ENCODE results near the gene ADIPOR2.
A peak's percentile ranks its signal among the peaks of the same experiment; 100 is the strongest.
"Not testable (repeated sequence)": the region's sequence is repeated elsewhere in the genome, so short reads cannot be mapped to it uniquely, and the experiment has no call there.

The ADIPOR2 gene

DNA sequence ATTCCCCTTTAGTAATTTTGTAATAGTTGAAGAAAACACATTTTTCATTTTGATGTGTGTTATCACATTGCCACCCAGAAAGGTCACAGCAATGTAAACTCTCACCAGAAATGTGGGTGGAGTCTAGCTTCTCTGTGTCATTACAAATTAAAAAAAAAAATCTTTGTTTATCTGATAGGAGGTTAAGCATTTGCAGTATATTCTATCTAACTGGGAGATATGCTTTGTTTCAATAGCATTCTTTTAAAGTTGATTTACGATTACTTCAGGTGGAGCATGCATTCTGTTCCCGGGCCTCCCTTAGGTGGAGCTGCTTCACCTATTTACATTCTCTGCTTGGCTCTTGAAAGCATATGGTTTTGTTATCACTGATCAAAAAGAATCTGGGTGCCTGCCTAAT lies 7.8 kb downstream of the ADIPOR2 start:
- FAIRE-seq (no peak), DNase-seq (ENCODE audit: extremely low spot score, insufficient read length, low read depth) (no peak)

DNA sequence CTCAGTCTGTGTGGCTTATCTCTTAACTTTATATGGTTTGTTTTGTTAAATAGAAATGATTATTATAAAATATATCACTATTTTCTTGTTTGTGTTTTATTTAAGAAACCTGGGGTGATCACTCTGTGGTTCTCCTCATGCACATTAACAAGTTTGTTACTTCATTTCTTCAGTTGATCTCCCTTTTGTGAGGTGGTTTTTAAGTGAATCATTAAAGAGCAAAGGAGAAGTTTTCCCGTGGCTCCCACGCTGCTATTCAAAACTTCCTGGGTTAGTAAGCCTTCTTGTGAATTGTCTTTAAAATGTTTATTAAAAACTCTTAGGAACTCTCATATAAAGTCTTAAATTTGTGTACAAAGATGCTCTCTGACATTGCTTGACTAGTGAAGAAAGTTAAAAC lies 11.8 kb downstream of the ADIPOR2 start:
- DNase-seq (ENCODE audit: extremely low spot score, insufficient read length, low read depth): no peak
- no peak for FAIRE-seq

DNA sequence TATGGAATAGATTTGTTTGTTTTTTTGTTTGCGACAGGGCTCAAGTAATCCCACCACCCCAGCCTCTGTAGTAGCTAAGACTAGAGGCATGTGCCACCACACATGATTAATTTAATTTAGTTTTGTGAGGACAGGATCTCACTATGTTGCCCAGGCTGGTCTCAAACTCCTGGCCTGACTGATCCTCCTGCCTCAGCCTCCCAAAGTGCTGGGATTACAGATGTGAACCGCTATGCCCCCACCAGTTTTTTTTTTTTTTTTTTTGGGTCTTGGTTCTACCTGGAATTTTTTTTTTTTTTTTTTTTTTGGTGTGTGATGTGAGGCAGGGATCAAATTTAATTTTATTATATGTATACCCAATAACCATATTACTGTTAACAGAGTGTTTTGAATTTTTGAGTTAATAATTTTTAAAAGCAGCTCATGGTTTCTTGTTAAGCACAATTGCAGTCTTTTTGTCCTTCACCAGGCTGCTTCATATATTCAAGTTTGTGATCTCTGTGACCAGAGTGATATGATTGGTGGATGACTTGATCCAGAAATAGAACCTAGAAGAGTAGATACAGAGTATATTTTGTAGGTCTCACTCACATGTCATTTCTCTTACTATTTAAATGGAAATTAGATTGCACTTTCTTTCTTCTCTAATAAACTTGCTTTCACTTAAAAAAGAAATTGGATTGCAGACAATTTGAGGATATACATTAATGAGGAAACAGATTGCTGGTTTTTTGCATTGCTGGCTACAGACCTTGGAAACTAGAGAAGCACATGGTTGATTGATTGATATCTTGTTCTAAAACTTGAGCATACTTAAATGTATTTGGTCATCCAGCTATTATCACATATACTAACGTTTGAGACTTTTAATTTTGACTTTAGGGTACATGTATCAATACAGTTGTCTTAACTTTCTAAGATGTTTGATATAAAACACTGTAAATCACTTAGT lies 13.2 kb downstream of the ADIPOR2 start:
- DNase-seq (ENCODE audit: extremely low spot score, insufficient read length, low read depth) (no peak), FAIRE-seq (peak; percentile 18)

DNA sequence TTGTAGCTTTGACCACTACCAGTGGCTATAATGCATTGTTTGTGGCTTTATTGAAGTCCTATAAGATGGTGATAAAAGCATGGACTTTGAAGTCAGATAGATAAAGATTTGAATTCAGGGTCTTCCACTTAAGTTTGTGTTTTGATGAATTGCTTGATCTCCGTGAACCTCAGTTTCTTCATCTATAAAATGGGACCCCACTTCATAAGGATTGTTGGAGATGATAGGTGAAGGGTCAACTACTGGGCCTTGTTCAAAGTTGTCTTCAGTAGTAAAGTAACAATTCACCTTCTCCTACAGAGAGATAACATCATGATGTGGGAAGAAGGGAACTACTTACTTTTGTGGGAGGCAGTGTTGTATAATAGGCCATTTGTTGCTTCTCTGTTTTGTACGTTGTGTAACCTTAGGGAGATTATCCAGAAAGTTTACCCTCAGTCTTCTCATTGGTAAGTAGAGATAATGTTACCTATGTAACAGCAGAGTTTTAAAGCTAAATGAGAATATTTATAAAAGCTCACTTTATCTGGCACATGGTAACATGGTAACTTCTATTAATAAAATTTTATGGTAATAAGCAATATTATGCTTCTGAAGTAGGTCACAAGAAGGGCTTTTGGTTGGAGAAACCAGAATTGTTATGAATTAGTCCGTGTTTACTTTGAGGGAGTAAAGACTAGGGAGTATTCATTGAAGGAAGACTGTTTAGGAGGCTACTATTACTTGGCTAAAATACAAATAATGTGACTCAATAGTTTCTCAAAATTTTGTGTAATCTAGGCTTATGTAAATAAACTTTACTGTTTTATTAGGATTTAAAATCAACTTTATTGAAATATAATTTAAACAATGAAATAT lies 15.1 kb downstream of the ADIPOR2 start:
- FAIRE-seq (peak; percentile 52), DNase-seq (ENCODE audit: extremely low spot score, insufficient read length, low read depth) (no peak)

DNA sequence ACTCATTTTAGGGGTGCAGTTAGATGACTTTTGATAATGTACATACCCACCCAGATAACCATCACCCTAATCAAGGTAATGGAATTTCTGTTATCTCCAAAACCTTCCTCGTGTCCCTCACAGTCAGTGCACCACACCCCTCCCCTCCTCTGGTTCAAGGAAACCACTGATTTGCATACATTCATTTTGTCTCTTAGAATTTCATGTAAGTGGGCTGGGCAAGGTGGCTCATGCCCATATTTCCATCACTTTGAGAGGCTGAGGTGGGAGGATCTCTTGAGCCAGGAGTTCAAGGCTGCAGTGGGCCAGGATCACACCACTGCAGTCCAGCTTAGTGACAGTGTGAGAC lies 15.7 kb downstream of the ADIPOR2 start:
- no peak for DNase-seq (ENCODE audit: extremely low spot score, insufficient read length, low read depth)
- peak; percentile 78 for FAIRE-seq

DNA sequence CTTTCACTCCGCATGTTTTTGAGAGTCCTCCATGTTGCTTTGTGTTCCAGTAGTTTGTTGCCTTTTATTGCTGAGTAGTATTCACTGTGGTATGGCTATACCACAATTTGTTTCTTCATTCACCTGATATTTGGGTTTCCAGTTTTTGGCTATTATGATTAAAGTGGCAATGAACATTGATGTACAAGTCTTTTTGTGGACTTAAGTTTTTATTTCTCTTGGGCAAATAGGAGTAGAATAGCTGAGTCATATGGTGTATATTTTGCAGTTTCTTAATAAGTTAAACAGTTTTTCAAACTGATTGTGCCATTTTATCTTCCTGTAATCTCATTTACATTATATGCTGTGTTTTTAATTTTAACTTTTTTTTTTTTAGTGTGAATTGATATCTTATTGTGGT lies 16.2 kb downstream of the ADIPOR2 start:
- no peak for FAIRE-seq
- DNase-seq (ENCODE audit: extremely low spot score, insufficient read length, low read depth): no peak

DNA sequence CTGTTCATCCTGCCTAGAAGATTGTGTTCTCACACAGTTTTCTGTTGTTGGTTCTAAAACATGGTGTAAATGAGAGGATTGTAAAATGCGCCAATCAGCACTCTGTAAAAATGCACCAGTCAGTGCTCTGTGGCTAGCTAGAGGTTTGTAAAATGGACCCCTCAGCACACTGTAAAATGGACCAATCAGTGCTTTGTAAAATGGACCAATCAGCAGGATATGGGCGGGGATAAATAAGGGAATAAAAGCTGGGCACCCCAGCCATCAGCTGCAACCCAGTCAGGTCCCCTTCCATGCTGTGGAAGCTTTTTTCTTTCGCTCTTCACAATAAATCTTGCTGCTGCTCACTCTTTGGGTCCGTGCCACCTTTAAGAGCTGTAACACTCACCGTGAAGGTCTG lies 19.1 kb downstream of the ADIPOR2 start:
- FAIRE-seq; DNase-seq (ENCODE audit: extremely low spot score, insufficient read length, low read depth): not testable (repeated sequence)

DNA sequence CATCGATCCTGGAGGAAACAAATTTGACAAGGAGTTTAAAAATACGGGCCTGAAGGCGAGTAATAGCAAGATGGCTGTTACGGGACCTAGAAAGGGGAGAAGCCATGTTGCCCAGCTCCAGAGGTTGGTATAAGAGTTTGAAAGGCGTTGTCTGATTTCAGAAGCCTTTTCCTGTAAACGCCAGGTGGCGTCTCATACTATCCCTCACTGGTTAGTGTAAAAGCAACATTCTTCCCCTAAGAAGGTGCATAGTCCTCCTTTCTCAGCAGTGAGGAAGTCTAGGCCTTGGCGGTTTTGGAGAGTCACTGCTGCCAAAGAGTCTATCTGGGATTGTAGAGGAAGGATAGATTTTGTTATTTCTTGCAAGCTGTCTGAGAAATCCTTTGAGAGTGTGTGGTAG lies 20.0 kb downstream of the ADIPOR2 start:
- not testable (repeated sequence) for DNase-seq (ENCODE audit: extremely low spot score, insufficient read length, low read depth); FAIRE-seq

DNA sequence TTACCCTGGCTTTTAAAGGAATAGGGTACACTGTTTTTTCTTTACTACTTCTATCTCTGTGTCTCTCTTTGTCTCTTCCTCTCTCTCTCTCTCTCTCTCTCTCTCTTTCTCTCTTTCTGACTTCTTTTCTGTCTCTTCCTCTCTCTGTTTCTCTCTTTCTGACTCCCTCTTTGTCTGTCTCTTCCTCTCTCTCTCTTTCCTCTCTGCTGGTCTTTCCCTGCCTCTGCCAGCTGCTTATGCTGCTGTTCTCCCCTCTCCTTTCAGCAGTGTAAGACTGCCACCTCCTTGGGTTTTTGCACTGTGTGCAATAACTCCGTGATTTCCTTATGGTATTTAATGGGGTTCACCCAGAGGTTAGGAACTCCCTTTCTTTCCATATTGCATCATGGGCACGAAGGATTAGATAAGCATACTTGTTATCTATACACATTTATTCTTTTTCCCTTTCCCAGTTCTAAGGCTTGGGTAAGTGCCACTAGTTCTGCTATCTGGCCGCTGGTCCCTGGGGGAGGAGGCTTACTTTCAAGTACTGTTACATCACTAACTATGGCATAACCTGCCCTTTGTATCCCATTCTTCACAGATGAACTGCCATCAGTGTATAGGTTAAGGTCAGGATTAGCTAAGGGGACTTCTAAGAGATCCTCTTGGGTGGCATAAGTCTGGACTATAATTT lies 20.8 kb downstream of the ADIPOR2 start:
- FAIRE-seq; DNase-seq (ENCODE audit: extremely low spot score, insufficient read length, low read depth): not testable (repeated sequence)

DNA sequence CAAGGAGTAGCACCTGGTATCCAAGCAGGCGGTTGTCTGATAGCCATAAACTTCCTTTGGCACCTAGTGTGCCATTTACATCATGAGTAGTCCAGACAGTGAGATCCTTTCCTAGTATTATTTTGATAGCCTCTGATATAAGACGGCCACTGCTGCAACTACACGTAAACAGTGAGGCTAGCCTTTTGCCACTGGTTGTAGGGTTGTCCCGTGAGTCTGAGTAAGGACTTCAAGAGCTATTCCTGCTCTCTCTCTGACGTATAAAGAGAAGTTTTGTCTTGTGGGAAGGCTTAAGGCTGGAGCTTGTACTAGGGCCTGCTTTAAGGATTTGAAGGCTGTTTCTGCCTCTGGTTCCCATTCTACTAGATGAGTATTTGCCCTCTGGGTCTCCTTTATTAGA lies 21.4 kb downstream of the ADIPOR2 start:
- DNase-seq (ENCODE audit: extremely low spot score, insufficient read length, low read depth); FAIRE-seq: not testable (repeated sequence)

DNA sequence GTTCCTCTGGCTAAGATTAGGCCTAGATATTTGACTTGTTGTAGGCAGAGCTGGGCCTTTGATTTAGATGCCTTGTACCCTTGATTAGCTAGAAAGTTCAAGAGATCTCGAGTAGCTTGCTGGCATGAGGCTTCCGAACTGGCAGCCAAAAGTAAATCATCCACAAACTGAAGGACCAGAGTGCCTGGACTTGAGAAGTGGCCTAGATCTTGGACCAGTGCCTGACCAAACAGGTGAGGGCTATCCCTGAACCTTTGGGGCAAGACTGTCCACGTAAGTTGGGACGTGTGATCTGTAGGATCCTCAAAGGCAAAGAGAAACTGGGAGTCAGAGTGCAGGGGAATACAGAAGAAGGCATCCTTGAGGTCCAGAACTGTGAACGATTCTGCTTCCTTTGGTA lies 22.0 kb downstream of the ADIPOR2 start:
- FAIRE-seq: not testable (repeated sequence)

DNA sequence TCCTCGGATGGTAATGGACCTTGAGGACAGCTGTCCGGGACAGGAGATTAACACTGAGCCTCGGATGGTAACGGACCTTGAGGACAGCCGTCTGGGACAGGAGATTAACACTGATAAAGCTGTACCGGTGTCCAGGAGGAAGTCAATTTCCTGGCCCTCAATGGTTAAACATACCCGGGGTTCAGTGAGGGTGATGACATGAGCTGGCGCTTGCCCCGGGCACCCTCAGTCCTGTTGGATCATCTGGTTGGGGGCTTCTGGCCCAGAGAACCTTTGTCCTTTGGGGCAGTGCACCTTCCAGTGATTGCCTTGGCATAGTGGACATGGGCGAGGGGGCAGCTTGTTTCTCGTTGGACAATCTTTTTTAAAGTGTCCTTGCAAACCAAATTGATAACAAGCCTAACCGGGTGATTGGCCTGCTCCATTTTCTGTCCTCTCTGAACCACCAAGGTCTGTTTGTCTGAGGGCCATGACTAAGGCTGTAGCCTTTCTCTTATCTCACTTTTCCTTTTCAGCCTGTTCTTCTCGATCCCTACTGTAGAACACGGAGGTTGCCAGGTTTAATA lies 23.0 kb downstream of the ADIPOR2 start:
- not testable (repeated sequence) for DNase-seq (ENCODE audit: extremely low spot score, insufficient read length, low read depth); FAIRE-seq

More for the DNA sequence above, 22.0 kb downstream of the ADIPOR2 start:
- not testable (repeated sequence) for DNase-seq (ENCODE audit: extremely low spot score, insufficient read length, low read depth)

DNA sequence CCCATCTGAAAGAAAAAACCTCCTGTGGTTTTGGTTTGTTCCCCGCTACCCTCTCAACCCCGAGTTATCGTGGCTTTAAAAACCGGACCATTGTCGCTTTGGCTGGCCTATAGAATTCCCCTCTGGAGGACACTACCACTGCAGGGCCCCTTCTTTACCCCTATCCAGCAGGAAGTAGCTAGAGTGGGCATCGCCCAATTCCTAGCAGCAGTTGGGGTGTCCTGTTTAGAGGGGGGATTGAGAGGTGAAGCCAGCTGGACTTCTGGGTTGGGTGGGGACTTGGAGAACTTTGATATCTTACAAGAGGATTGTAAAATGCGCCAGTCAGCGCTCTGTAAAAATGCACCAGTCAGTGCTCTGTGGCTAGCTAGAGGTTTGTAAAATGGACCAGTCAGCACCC lies 24.6 kb downstream of the ADIPOR2 start:
- FAIRE-seq; DNase-seq (ENCODE audit: extremely low spot score, insufficient read length, low read depth): not testable (repeated sequence)

DNA sequence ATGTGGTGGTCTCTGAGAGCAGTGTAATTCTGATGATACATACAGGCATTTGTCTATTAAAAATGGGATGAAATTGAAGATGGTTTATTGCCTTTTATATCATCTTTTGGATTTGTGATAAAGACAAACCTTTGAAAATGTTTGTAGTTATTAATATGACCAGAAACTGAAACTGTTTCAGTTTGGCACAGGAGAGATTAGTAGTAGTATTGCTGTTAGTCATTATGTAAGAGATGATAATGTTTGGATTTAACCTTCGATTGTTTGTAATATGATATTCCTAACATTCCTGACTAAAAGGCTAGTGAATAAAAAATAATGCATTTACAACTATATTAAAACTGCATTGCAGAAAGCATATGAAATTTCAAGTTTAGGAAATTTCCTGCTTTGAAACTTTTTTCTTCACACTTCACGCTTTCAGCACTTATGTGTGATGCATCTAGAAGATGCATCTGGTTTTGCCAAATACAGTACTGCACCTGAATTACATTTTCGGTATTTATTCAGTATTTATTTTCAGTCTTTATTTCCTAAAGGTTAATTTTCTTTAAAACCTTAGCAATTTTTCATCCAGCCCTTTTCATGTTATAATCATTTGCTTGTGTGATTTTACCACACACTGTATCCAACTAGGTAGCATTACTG lies 25.5 kb downstream of the ADIPOR2 start:
- peak; percentile 56 for FAIRE-seq
- peak; percentile 11 for DNase-seq (ENCODE audit: extremely low spot score, insufficient read length, low read depth)

DNA sequence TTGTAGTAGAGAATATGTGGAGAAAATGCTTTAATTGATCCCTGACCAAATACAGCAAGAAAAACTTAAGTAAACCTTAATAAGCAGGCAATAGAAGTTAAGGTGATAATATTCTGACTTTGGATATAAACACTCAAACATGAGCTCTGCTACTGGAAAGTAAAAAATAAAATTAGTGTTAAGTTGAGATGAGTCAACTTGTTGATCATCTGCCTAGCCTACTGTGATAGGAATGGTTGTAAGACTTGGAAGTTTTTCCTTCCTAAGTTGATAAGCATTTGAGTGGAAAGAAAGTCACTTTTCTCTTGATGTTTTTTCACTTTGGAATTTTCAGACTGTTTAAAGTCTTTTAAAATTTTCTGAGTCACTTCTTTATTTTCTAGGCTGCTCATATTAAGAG lies 26.0 kb downstream of the ADIPOR2 start:
- FAIRE-seq (no peak), DNase-seq (ENCODE audit: extremely low spot score, insufficient read length, low read depth) (no peak)

DNA sequence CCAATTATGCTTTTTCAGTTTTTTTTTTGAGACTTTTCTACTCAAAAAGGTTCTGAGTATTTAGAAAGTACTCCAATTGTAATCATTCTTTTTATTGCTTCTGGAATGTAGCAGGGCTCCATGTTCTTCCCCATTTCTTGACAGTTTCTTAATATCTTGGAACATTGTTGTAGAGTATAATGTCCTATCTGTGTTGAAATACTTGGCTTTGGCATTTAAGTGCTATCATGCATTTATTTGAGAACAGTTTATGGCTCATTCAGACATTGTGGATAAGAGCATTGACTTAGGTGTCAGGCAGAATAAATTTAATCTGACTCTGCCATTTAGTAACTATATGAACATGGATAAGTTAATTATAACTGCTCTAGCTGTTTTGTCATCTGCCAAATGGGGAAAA lies 28.3 kb downstream of the ADIPOR2 start:
- no peak for FAIRE-seq

DNA sequence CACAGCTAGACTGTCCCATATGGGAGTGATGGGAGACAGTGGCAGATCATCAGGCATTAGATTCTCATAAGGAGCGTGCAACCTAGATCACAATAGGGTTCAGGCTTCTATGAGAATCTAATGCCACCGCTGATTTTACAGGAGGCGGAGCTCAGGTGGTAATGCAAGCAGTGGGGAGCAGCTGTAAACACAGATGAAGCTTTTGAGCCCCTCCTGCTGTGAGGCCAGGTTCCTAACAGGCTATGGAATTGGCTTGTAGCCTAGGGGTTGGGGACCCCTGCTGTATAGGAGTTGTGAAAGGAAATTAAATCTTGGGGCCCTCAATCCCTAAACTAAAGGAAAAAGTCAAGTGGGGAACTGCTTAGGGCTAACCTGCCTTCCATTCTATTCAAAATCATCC lies 29.6 kb downstream of the ADIPOR2 start:
- no peak for DNase-seq (ENCODE audit: extremely low spot score, insufficient read length, low read depth)
- FAIRE-seq: no peak

More for the DNA sequence above, 28.3 kb downstream of the ADIPOR2 start:
- DNase-seq (ENCODE audit: extremely low spot score, insufficient read length, low read depth): no peak

DNA sequence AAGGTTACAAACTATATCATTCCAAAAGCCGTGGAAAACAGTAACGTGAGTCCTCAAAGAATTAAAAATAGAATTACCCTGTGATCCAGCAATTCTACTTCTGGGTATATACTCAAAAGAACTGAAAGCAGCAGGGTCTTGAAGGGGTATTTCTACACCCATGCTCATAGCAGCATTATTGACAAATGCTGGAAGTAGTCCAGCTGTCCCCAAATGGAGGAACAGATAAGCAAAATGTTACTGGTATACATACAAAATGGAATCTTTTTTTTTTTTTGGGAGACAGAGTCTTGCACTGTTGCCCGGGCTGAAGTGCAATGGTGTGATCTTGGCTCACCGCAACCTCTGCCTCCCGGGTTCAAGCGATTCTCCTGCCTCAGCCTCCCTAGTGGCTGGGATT lies 32.9 kb downstream of the ADIPOR2 start:
- no peak for FAIRE-seq
- no peak for DNase-seq (ENCODE audit: extremely low spot score, insufficient read length, low read depth)

DNA sequence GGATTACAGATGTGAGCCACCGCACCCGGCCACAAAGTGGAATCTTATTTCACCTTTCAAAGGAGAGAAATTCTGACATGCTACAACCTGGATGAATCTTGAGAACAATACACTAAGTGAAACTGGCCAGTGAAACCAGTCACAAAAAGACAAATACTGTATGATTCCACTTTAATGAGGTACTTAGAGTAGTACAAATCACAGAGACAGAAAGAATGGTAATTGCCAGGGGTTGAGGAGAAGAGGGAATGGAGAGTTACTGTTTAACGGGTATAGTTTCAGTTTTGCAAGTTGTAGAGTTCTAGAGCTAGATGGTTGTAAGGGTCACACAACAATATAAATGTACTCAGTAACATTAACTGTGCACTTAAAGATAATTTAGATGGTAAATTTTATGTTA lies 33.4 kb downstream of the ADIPOR2 start:
- no peak for FAIRE-seq
- no peak for DNase-seq (ENCODE audit: extremely low spot score, insufficient read length, low read depth)

Data from GM18507 (cell line).